Endothelial cell of hepatic sinusoid (primary cell): ENCODE measurements around the gene SPDYE16.
"Not testable (repeated sequence)": the region's sequence is repeated elsewhere in the genome, so short reads cannot be mapped to it uniquely, and the experiment has no call there.

Experiments used
- in situ Hi-C: cut with HindIII; loops from 2 replicates; pipeline ENCODE4 v1.10.0; 2017; ENCODE audit warnings: low sequenced_read_pairs

The SPDYE16 gene

DNA sequence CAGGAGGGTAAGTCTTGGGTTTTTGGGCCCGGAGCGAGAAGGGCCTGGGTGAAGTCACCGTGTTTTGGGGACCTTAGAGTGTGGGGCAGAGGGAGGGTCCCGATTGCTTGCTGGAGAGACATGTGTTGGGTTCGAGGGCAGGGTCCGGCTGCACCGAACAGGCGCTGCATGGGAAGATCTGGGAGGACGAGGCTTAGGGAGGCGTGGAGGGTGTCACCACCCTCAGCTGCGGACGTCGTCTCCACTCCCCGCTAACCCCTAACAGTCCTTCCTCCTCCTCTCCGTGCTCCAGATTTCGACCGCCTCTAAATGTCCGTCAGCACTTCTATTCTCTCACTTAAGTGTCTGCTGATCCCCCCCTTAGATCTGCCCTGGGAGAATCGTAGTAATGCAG, 6.8 kb upstream of the SPDYE16 start:
- in situ Hi-C loops, result not testable (repeated sequence)

- in situ Hi-C loops, result not testable (repeated sequence)
These were observed 6.1 kb upstream of the SPDYE16 start for GRCh38 chr7:76549025-76549854.

DNA sequence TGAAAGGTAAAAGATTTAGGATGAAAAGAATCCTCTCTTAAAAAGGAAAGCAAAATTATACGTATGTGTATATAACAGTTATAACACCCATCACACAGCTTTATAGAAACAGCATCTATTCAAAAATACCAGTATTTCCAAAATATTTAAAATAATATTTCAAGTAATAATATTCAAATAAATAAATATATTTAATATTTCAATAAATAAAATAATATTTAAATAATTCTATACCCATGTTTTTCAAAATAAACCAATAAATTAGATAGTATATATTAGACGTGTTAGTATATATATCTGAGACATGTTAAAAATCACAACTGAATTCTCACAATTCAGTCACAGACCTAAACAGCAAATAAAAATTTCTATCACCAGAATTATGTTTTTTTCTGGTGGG, 11.5 kb downstream of the SPDYE16 start:
- in situ Hi-C loops, result not testable (repeated sequence)

GRCh38 chr7:76526183-76526582, 16.9 kb downstream of the SPDYE16 start:
- in situ Hi-C loops, result not testable (repeated sequence)

DNA sequence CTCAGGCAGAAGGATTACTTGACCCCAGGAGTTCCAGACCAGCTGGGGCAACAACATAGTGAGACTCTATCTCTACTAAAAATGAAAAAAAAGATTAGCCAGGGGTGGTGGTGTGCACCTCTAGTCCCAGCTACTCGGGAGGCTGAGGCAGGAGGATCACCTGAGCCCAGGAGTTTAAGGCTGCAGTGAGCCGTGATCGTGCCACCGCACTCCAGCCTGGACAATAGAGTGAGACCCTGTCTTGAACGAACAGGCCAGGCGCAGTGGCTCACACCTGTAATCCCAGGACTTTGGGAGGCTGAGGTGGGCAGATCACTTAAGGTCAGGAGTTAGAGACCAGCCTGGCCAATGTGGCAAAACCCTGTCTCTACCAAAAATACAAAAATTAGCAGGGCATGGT, 26.2 kb downstream of the SPDYE16 start:
- in situ Hi-C loops, result not testable (repeated sequence)

GRCh38 chr7:76515999-76516443, 27.1 kb downstream of the SPDYE16 start:
- in situ Hi-C loops, result no loop called here

- in situ Hi-C loops, result no loop called here
These were observed 27.9 kb downstream of the SPDYE16 start for GRCh38 chr7:76514926-76515771.

DNA sequence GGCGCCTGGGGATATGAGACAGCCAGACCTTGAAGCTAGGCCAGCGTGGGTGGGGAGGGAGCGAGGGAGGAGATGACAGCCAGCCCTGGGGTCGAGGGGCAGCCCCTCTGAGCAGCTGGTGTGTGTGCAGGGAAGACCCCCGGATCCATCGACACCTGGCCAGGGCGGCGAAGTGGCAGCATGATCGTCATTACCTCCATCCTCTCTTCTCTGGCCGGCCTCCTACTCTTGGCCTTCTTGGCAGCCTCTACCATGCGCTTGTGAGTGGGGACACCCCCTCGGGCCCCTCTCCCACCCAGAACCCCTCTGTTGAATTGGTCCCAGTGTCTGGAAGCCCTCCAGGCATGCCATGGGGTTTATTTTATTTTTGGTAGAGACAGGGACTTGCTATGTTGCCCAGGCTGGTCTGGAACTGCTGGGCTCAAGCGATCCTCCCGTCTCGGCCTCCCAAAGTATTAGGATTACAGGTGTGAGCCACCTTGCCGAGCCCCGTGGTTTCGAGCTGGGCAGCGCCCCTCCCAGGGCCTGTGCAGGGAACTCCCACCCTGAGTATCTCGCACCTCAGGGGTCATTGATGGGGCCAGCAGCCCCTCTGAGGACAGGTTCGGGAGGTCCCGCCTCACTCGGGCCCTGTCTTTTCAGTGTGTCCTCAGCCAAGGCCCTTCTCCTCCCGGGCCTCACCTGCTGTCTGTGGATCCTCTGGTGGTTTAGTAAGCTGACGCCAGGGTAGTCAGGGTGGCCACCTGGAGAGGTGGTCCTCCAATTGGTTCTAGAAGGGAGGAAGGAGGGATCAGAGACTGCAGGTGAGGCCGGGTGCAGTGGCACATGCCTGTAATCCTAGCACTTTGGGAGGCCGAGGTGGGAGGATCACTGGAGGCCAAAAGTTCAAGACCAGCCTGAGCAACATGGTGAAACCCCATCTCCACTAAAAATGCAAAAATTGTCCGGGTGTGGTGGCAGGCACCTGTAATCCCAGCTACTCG, 29.0 kb downstream of the SPDYE16 start:
- in situ Hi-C loops, result no loop called here

- in situ Hi-C loops, result no loop called here
These were observed 29.9 kb downstream of the SPDYE16 start for GRCh38 chr7:76512941-76513816.

GRCh38 chr7:76511911-76512885, 30.9 kb downstream of the SPDYE16 start:
- in situ Hi-C loops, result not testable (repeated sequence)

DNA sequence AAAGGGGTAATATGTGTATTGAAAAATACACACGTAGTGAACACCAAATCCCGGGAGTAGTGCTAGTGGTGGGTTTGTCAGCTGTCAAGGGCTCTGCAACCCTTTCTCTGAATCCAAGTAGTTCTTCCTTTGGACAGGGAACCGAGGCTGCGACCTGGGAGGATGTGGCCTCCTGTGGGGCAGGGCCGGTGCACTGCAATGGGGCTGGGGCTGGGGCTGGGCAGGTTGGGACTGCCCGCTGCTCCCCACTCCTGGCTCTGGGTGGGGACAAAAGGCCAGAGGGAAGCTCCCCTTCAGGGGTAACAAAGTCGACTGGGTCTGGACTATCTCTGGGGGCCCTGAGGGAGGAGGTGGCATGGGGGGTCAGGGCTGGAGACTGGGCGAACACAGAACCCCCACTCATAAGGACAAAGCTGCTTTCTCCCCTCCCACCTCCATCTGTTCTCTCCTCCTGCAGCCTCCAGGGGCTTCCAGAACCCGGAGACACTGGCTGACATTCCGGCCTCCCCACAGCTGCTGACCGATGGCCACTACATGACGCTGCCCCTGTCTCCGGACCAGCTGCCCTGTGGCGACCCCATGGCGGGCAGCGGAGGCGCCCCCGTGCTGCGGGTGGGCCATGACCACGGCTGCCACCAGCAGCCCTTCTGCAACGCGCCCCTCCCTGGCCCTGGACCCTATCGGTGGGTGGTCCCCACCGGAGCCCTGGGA, 31.7 kb downstream of the SPDYE16 start:
- in situ Hi-C loops, result not testable (repeated sequence)

DNA sequence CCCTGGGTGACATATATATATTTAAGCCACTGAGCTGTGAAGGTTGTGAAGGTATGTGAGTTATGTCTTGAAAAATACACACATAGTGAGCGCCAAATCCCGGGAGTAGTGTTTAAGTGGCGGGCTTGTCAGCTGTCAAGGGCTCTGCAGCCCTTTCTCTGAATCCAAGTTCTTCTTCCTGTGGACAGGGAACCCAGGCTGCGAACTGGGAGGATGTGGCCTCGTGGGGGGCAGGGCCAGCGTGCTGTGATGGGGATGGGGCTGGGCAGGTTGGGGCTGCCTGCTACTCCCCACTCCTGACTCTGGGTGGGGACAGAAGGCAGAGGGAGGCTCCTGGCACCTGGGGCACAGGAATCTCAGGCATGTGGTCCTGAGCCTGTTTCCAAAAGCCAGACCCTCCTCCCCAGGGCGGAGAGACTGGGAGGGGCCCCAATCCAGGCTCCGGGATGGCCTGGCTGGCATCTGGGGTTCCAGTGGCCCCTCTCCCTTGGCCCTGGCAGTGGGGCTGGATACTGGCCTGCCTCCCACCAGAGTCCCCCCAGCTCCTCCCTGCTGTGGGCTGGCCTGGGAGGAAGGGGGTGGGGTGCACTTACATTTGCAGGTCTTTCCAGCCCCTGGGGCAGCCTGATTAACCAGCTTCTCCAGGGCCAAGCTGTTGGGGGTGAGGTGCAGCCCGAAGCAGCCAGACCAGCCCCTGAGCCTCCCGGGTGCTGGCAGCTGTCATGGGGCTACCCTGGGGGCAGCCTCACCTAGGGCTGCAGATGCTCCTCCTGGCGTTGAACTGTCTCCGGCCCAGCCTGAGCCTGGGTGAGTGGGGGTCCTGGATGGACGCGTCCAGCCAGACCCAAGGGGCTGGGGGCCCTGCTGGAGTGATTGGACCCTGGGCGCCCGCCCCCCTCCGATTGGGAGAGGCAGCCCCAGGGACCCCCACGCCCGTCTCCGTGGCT, 32.9 kb downstream of the SPDYE16 start, which contains the start of gene UPK3B:
TSS of gene UPK3B (plus strand) at position 622 of the 947 bp plus-strand sequence. CDS start at position 723, 101 bp downstream.
- in situ Hi-C loops, result no loop called here

DNA sequence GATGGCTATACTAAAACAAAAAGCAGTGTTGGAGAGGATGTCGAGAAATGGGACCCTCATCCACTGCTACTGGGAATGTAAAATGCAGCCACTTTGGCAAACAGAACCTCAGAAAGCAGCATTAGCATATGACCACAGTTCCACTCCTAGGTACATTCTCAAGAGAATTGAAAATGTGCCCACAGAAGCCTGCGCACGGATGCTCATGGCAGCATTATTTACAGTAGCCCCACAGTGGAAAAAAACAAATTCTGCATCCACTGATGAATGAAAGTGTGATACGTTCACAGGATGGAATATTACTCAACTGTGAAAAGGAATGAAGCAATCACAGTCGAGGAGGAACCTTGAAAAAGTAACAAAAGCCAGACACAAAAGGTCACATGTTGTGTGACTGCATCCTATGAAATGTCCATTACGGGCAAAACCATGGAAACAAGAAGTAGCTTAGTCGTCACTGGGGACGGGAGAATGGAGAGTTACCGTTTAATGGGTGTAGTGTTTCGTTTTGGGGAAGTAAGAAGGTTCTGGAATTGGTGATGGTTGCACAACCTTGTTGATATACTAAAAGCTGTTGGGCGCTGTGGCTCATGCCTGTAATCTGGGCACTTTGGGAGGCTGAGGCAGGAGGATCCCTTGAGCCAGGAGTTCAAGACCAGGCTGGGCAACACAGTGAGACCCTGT, 35.2 kb downstream of the SPDYE16 start:
- in situ Hi-C loops, result no loop called here

DNA sequence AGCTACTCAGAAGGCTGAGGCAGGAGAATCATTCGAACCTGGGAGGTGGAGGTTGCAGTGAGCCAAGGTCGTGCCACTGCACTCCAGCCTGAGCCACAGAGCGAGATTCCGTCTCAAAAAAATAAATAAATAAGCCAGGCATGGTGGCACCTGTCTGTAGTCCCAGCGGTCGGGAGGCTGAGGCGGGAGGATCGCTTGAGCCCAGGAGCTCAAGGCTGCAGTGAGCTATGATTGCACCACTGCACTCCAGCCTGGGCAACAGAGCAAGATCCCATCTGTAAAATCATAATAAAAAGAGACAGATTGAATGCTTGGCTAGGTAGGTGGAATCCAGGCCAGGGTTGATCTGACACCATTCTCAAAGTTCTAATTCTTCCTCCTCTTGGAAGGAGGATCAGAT, 36.5 kb downstream of the SPDYE16 start:
- in situ Hi-C loops, result not testable (repeated sequence)

GRCh38 chr7:76506081-76506440, 37.0 kb downstream of the SPDYE16 start:
- in situ Hi-C loops, result no loop called here
